ENCODE data around the gene NRXN3. TPM values are rescaled to one million over a fixed set of nuclear protein-coding genes. Genes with fewer than 3 reads are reported as not detected.

The NRXN3 gene
- total RNA-seq, 1 experiment from 2014 or later, result not detected

- RAD21 ChIA-PET (ENCODE audit: low non-redundant PET in 1 of 2, low total read pairs in 2 of 2, uncharacterized antibody in 2 of 2, unreplicated experiment in 2 of 2), result no interaction called here
- intact Hi-C loops (cut with micrococcal nuclease), result no loop called here
- Histone ChIP-seq H3K36me3 (ENCODE audit: control insufficient read depth in 1 of 2, insufficient read depth in 2 of 2, low read length in 2 of 2) (no peaks in the 10 kb centered on the region), H3K9me3 (ENCODE audit: control insufficient read depth in 1 of 2, insufficient read depth in 1 of 2, low read depth in 1 of 2, low read length in 2 of 2) (no peaks in the 10 kb centered on the region), H3K4me1 (ENCODE audit: control insufficient read depth in 1 of 2, insufficient read depth in 2 of 2, low read length in 2 of 2) (no peaks in the 10 kb centered on the region), H3K27ac (ENCODE audit: low read depth, low read length) (no peak overlapping the region), H3K9me2 (ENCODE audit: insufficient read depth) (no peaks in the 10 kb centered on the region), H3K27me3 (ENCODE audit: insufficient read depth, low read length) (no peaks in the 10 kb centered on the region), H3K4me2 (ENCODE audit: low read length) (no peak overlapping the region), H3K9ac (ENCODE audit: low read length) (no peak overlapping the region), H3K4me3 (replicated peaks in 1 of 2; ENCODE audit: low read depth in 1 of 2, low read length in 2 of 2) (no peak overlapping the region), H2AFZ (ENCODE audit: low read depth, low read length, poor library complexity, severe bottlenecking) (no peak overlapping the region), H3K79me2 (ENCODE audit: insufficient read depth, low read length) (no peaks in the 10 kb centered on the region), H4K20me1 (ENCODE audit: insufficient read depth) (no peaks in the 10 kb centered on the region)
- POLR2A ChIA-PET, result no interaction called here
- CTCF ChIA-PET, result no interaction called here
- TF ChIP-seq TCF7L2 (IDR thresholded peaks at IDR 0.05; ENCODE audit: borderline replicate concordance, extremely low read depth, insufficient read depth, insufficient read length) (no peak), MAX (IDR thresholded peaks at IDR 0.05) (no peak), RAD21 (IDR thresholded peaks at IDR 0.05; ENCODE audit: low read depth) (no peak), SRF (IDR thresholded peaks at IDR 0.05; ENCODE audit: low read depth) (no peak), ZBTB33 (IDR thresholded peaks at IDR 0.05; ENCODE audit: extremely low read depth, insufficient replicate concordance, low read length) (no peak), POLR2A (IDR thresholded peaks at IDR 0.05; ENCODE audit: borderline replicate concordance, extremely low read depth, insufficient read depth, insufficient read length) (no peak), CEBPB (IDR thresholded peaks at IDR 0.05; ENCODE audit: low read depth) (no peak), EGR1 (IDR thresholded peaks at IDR 0.05; ENCODE audit: low read depth) (no peak), POLR2AphosphoS5 (IDR thresholded peaks at IDR 0.05; ENCODE audit: low read depth, low read length) (no peak), CBX3 (IDR thresholded peaks at IDR 0.05; ENCODE audit: low read depth) (no peak), JUND (IDR thresholded peaks at IDR 0.05) (no peak), SP1 (IDR thresholded peaks at IDR 0.05; ENCODE audit: low read depth) (no peak), CTCF (IDR thresholded peaks at IDR 0.05 in 2 of 3, conservative IDR thresholded peaks at IDR 0.05 in 1 of 3; ENCODE audit: borderline replicate concordance in 1 of 3, insufficient read depth in 1 of 3, low read depth in 2 of 3, low read length in 2 of 3) (no peak), SIN3A (IDR thresholded peaks at IDR 0.05; ENCODE audit: low read depth) (no peak), YY1 (IDR thresholded peaks at IDR 0.05; ENCODE audit: extremely low read depth, insufficient replicate concordance, low read depth, low read length) (no peak), ELF1 (IDR thresholded peaks at IDR 0.05; ENCODE audit: borderline replicate concordance, low read depth) (no peak), FOSL1 (IDR thresholded peaks at IDR 0.05; ENCODE audit: low read depth) (no peak)
- TF ChIP-seq, protein P1, sequence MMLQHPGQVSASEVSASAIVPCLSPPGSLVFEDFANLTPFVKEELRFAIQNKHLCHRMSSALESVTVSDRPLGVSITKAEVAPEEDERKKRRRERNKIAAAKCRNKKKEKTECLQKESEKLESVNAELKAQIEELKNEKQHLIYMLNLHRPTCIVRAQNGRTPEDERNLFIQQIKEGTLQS (IDR thresholded peaks at IDR 0.05), result no peak
- ATAC-seq (no peak), DNase-seq (ENCODE audit: low read depth, low spot score) (no peak)
- no TSS peak for BruUV-seq (replicated peaks)
These were observed 354.0 kb downstream of the NRXN3 start for GRCh38 chr14:78524196-78524595.

Data from HCT116 (cell line).